ENCODE results near the gene RPAP2. TPM values are rescaled to one million over a fixed set of nuclear protein-coding genes. Genes with fewer than 3 reads are reported as not detected.
"Not testable (repeated sequence)": the region's sequence is repeated elsewhere in the genome, so short reads cannot be mapped to it uniquely, and the experiment has no call there.

The RPAP2 gene
- total RNA-seq, 1 donor from 2014 or later = 33.3 TPM

GRCh38 chr1:92425617-92426016 lies 126.8 kb downstream of the RPAP2 start:
- Mint-ChIP-seq H3K4me3 (no peak overlapping the region), H3K4me1 (no peaks in the 10 kb centered on the region)

GRCh38 chr1:92430030-92430429 lies 131.2 kb downstream of the RPAP2 start:
- Mint-ChIP-seq H3K36me3 (ENCODE audit: low read depth) (peaks cover 2% of the 10 kb centered on the region), H3K4me1 (no peaks in the 10 kb centered on the region), H3K27me3 (ENCODE audit: low read depth) (peaks cover 7% of the 10 kb centered on the region), H3K9me3 (peaks cover 2% of the 10 kb centered on the region), H3K27ac (ENCODE audit: unreplicated experiment) (no peak overlapping the region), H3K4me3 (no peak overlapping the region)
- DNase-seq (ENCODE audit: low read depth, low spot score) = no peak
- TF ChIP-seq CTCF (conservative IDR thresholded peaks at IDR 0.05) = no peak

More at GRCh38 chr1:92425617-92426016, 126.8 kb downstream of the RPAP2 start:
- no peak overlapping the region for H3K27ac Mint-ChIP-seq (ENCODE audit: unreplicated experiment)
- H3K27me3 Mint-ChIP-seq (ENCODE audit: low read depth) = no peaks in the 10 kb centered on the region
- no peak for DNase-seq (ENCODE audit: low read depth, low spot score)
- no peak for TF ChIP-seq CTCF (conservative IDR thresholded peaks at IDR 0.05)
- no peaks in the 10 kb centered on the region for H3K36me3 Mint-ChIP-seq (ENCODE audit: low read depth)
- H3K9me3 Mint-ChIP-seq = no peaks in the 10 kb centered on the region

GRCh38 chr1:92434572-92434971 lies 135.7 kb downstream of the RPAP2 start:
- not testable (repeated sequence) for H3K27me3 Mint-ChIP-seq (ENCODE audit: low read depth); DNase-seq (ENCODE audit: low read depth, low spot score); H3K9me3 Mint-ChIP-seq; H3K27ac Mint-ChIP-seq (ENCODE audit: unreplicated experiment); H3K4me3 Mint-ChIP-seq; H3K4me1 Mint-ChIP-seq; H3K36me3 Mint-ChIP-seq (ENCODE audit: low read depth)

GRCh38 chr1:92439291-92439690 lies 140.4 kb downstream of the RPAP2 start:
- Mint-ChIP-seq H3K27me3 (ENCODE audit: low read depth) (no peaks in the 10 kb centered on the region), H3K9me3 (no peaks in the 10 kb centered on the region)

GRCh38 chr1:92441316-92441696 lies 142.4 kb downstream of the RPAP2 start:
- no peak for TF ChIP-seq CTCF (conservative IDR thresholded peaks at IDR 0.05)
- Mint-ChIP-seq H3K4me3 (no peak overlapping the region), H3K27me3 (ENCODE audit: low read depth) (no peaks in the 10 kb centered on the region), H3K9me3 (no peaks in the 10 kb centered on the region), H3K36me3 (ENCODE audit: low read depth) (no peaks in the 10 kb centered on the region), H3K27ac (ENCODE audit: unreplicated experiment) (no peak overlapping the region), H3K4me1 (peaks cover 9% of the 10 kb centered on the region)
- no peak for DNase-seq (ENCODE audit: low read depth, low spot score)

More at GRCh38 chr1:92439291-92439690, 140.4 kb downstream of the RPAP2 start:
- H3K27ac Mint-ChIP-seq (ENCODE audit: unreplicated experiment) = no peak overlapping the region
- TF ChIP-seq CTCF (conservative IDR thresholded peaks at IDR 0.05) = no peak
- H3K36me3 Mint-ChIP-seq (ENCODE audit: low read depth) = no peaks in the 10 kb centered on the region
- H3K4me3 Mint-ChIP-seq = no peak overlapping the region
- peaks cover 9% of the 10 kb centered on the region for H3K4me1 Mint-ChIP-seq
- DNase-seq (ENCODE audit: low read depth, low spot score) = no peak

- H3K4me3 Mint-ChIP-seq = no peak overlapping the region
- TF ChIP-seq CTCF (conservative IDR thresholded peaks at IDR 0.05) = no peak
- no peaks in the 10 kb centered on the region for H3K36me3 Mint-ChIP-seq (ENCODE audit: low read depth)
- no peaks in the 10 kb centered on the region for H3K27me3 Mint-ChIP-seq (ENCODE audit: low read depth)
- DNase-seq (ENCODE audit: low read depth, low spot score) = no peak
- H3K9me3 Mint-ChIP-seq = no peaks in the 10 kb centered on the region
- H3K27ac Mint-ChIP-seq (ENCODE audit: unreplicated experiment) = no peak overlapping the region
- peaks cover 9% of the 10 kb centered on the region for H3K4me1 Mint-ChIP-seq
These were observed 143.0 kb downstream of the RPAP2 start for GRCh38 chr1:92441697-92442342.
